ENCODE data around the gene RAPGEF5. TPM values are rescaled to one million over a fixed set of nuclear protein-coding genes. Genes with fewer than 3 reads are reported as not detected.

The RAPGEF5 gene
- total RNA-seq, 1 experiment from 2014 or later: 13.3 TPM

GRCh38 chr7:22250390-22250789, 106.6 kb downstream of the RAPGEF5 start:
- Histone ChIP-seq H3K23ac (ENCODE audit: insufficient read length, low read depth, low read length) (no peak overlapping the region), H3K9me3 (ENCODE audit: control insufficient read depth, low read depth, low read length) (no peaks in the 10 kb centered on the region), H4K91ac (ENCODE audit: insufficient read length, low read depth, low read length) (no peak overlapping the region), H2AFZ (ENCODE audit: low read length) (no peak overlapping the region), H2BK12ac (ENCODE audit: insufficient read length, low read depth, low read length) (no peak overlapping the region), H2BK5ac (ENCODE audit: insufficient read length, low read length) (no peak overlapping the region), H4K5ac (ENCODE audit: insufficient read length, low read depth, low read length) (no peak overlapping the region), H4K8ac (replicated peaks; ENCODE audit: insufficient read length, low read depth, low read length) (no peak overlapping the region), H2BK15ac (ENCODE audit: low read depth, low read length) (no peak overlapping the region), H3K9ac (ENCODE audit: extremely low read depth, insufficient read length, low read length) (no peak overlapping the region), H3K4me1 (ENCODE audit: insufficient read depth, low read length) (peaks cover 6% of the 10 kb centered on the region), H2BK20ac (ENCODE audit: low read depth, low read length, poor library complexity, severe bottlenecking) (no peak overlapping the region), H3K79me2 (ENCODE audit: insufficient read depth, low read length) (no peaks in the 10 kb centered on the region), H3K14ac (ENCODE audit: insufficient read depth, low read length) (no peak overlapping the region), H3K27me3 (ENCODE audit: insufficient read depth, low read length) (no peaks in the 10 kb centered on the region), H3K56ac (ENCODE audit: insufficient read length, low read depth, low read length) (no peak overlapping the region), H4K20me1 (ENCODE audit: control insufficient read depth, insufficient read depth, insufficient read length) (no peaks in the 10 kb centered on the region), H3K18ac (ENCODE audit: insufficient read length, low read depth, low read length) (no peak overlapping the region), H3K79me1 (ENCODE audit: insufficient read depth, low read depth, low read length, poor library complexity, severe bottlenecking) (no peaks in the 10 kb centered on the region), H3K4me2 (ENCODE audit: insufficient read depth, insufficient read length, low read length) (no peak overlapping the region), H3K4ac (ENCODE audit: low read depth, low read length) (no peak overlapping the region), H2AK5ac (ENCODE audit: insufficient read length, low read length) (no peak overlapping the region), H3T11ph (ENCODE audit: low read length) (no peak overlapping the region), H3K23me2 (ENCODE audit: insufficient read length, low read depth, low read length, poor library complexity, severe bottlenecking) (no peaks in the 10 kb centered on the region), H2BK120ac (ENCODE audit: low read depth, low read length, poor library complexity, severe bottlenecking) (no peak overlapping the region), H3K27ac (ENCODE audit: insufficient read length, low read depth, low read length) (no peak overlapping the region)
- TF ChIP-seq CTCF (conservative IDR thresholded peaks at IDR 0.05): no peak
- WGBS (ENCODE audit: extremely low coverage, insufficient read length, low lambda C conversion rate): 100% methylated on average over 1 of the region's 4 CpGs
- H3K4me3 Mint-ChIP-seq: no peak overlapping the region
- no peak for DNase-seq
- no peaks in the 10 kb centered on the region for H3K27me3 Mint-ChIP-seq (ENCODE audit: low read depth)
- H3K4me1 Mint-ChIP-seq: peaks cover 13 to 18% of the 10 kb centered on the region in 2 experiments
- H3K9me3 Mint-ChIP-seq: peaks cover 6 to 7% of the 10 kb centered on the region in 2 experiments; a peak in 4 of 5 replicates
- H3K36me3 Mint-ChIP-seq (ENCODE audit: insufficient read depth in 1 of 3, low read depth in 3 of 3): peaks cover 6 to 22% (median 16%) of the 10 kb centered on the region in 3 experiments
- H3K27ac Mint-ChIP-seq: no peak overlapping the region

Measured in H9 (cell line).